BE2C (cell line): ENCODE data around the gene MSL2. TPM values are rescaled to one million over a fixed set of nuclear protein-coding genes. Genes with fewer than 3 reads are reported as not detected.
A peak's percentile ranks its signal among the peaks of the same experiment; 100 is the strongest.

ENCODE experiments used
- DNase-seq: peaks from one replicate; pipeline ENCODE4 v3.0.0-alpha.2; 2020
- H3K27me3 ChIP-seq: fragments of 250-450 bp; sonication (Bioruptor Pico); 2 replicates; pipeline ENCODE4 v1.5.1; 2020; ENCODE audit warnings: mild to moderate bottlenecking
- H3K36me3 ChIP-seq: fragments of 250-450 bp; sonication (Bioruptor Pico); 2 replicates; pipeline ENCODE4 v1.5.1; 2020; ENCODE audit warnings: mild to moderate bottlenecking
- H3K4me1 ChIP-seq: fragments of 250-450 bp; sonication (Bioruptor Pico); 2 replicates; pipeline ENCODE4 v1.5.1; 2020
- H3K4me3 ChIP-seq: 2 replicates; pipeline ENCODE4 v1.5.1; 2011; ENCODE audit warnings: low read depth, low read length
- H3K9me3 ChIP-seq: fragments of 250-450 bp; sonication (Bioruptor Pico); 2 replicates; pipeline ENCODE4 v1.5.1; 2020
- polyA plus RNA-seq: library from polyadenylated mRNA; unstranded; fragments of >200 nt; gene quantifications from one replicate; pipeline ENCODE4 v1.2.1, GENCODE V29; 2012; ENCODE audit warnings: low read depth, missing spikeins; ENCODE audit not compliant: insufficient read length, insufficient read depth
- TF ChIP-seq, protein P1 (sequence below): IDR thresholded peaks from 2 replicates; pipeline ENCODE4 v1.5.1; 2012; ENCODE audit warnings: mild to moderate bottlenecking, low read depth, low read length

MSL2 gene, protein sequence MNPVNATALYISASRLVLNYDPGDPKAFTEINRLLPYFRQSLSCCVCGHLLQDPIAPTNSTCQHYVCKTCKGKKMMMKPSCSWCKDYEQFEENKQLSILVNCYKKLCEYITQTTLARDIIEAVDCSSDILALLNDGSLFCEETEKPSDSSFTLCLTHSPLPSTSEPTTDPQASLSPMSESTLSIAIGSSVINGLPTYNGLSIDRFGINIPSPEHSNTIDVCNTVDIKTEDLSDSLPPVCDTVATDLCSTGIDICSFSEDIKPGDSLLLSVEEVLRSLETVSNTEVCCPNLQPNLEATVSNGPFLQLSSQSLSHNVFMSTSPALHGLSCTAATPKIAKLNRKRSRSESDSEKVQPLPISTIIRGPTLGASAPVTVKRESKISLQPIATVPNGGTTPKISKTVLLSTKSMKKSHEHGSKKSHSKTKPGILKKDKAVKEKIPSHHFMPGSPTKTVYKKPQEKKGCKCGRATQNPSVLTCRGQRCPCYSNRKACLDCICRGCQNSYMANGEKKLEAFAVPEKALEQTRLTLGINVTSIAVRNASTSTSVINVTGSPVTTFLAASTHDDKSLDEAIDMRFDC
- polyA plus RNA-seq: 25.0 TPM

DNA sequence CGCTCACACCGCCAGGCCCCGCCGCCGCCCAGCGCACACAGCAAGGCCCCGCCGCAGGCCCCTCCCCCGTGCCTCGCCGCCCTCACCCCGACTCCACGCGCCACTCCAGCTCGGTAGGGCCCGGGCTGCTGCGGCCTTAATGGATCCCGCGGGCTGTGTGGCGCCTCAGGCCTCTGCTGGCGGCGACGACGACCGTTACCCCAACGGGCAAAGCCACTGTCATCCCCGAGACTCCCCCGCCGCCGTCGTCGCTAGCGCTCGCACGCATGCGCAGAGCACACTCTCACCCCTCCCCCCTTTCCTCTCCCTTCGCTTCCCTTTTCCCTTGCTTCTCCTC lies at the start of gene MSL2:
Gene MSL2 (minus strand): TSS at position 272 of the 337 bp plus-strand sequence. CDS start 1,222 bp downstream, outside the sequence.
- H3K36me3 ChIP-seq: peaks cover 9% of the 10 kb centered on the region
- DNase-seq: peak; percentile 81

DNA sequence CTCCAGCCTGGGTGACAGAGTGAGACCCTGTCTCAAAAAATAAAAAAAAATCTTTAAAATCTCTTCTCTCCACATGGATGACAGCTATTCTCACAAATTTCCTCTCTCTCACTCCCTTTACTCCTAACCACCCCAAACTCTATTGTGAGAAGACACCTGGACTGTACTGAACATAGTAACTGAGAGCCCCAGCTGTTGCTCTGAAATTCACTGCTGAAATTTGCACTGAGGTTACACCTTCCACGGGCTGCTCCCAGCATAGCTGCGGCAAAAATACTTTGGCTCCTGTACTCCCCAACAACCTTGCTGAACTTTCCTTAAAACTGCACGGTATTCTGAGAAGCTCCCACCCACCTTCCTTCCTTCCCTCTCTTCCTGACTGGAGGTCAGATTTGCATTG lies 49.6 kb upstream of the MSL2 start:
- H3K36me3 ChIP-seq: no peaks in the 10 kb centered on the region
- no peak for DNase-seq
- no peaks in the 10 kb centered on the region for H3K9me3 ChIP-seq
- no peak overlapping the region for H3K4me3 ChIP-seq
- H3K27me3 ChIP-seq: no peaks in the 10 kb centered on the region
- no peaks in the 10 kb centered on the region for H3K4me1 ChIP-seq
- TF ChIP-seq, protein P1, sequence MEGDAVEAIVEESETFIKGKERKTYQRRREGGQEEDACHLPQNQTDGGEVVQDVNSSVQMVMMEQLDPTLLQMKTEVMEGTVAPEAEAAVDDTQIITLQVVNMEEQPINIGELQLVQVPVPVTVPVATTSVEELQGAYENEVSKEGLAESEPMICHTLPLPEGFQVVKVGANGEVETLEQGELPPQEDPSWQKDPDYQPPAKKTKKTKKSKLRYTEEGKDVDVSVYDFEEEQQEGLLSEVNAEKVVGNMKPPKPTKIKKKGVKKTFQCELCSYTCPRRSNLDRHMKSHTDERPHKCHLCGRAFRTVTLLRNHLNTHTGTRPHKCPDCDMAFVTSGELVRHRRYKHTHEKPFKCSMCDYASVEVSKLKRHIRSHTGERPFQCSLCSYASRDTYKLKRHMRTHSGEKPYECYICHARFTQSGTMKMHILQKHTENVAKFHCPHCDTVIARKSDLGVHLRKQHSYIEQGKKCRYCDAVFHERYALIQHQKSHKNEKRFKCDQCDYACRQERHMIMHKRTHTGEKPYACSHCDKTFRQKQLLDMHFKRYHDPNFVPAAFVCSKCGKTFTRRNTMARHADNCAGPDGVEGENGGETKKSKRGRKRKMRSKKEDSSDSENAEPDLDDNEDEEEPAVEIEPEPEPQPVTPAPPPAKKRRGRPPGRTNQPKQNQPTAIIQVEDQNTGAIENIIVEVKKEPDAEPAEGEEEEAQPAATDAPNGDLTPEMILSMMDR: no peak

More for the DNA sequence above, at the start of gene MSL2:
- Histone ChIP-seq H3K4me1 (peaks cover 3% of the 10 kb centered on the region; the same call in 1 of the 2 replicates), H3K27me3 (no peaks in the 10 kb centered on the region), H3K9me3 (no peaks in the 10 kb centered on the region), H3K4me3 (peak within 1 kb of the TSS; percentile 99)
- TF ChIP-seq, protein P1: no peak

DNA sequence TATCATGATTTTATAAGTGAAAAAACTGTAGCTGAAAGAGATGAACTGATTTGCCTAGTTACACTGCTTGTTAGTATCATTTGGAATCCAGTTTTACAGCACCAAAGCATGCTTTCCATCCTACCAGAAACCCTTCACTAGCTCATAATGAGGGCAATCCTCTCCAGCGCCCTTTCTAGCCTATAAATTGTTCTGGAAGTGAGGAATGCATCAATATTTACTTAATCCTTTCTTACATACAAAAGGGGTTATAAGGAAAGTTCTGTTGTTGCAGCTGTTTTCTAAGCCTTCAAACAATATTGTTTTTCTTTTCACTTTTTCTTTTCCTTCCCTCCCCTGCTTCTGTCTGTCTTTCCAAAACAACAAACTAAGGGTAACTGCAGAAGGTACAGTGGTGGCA lies 43.0 kb upstream of the MSL2 start:
- no peaks in the 10 kb centered on the region for H3K4me1 ChIP-seq
- H3K36me3 ChIP-seq: no peaks in the 10 kb centered on the region
- no peak overlapping the region for H3K4me3 ChIP-seq
- H3K9me3 ChIP-seq: no peaks in the 10 kb centered on the region
- TF ChIP-seq, protein P1: no peak
- no peak for DNase-seq
- H3K27me3 ChIP-seq: no peaks in the 10 kb centered on the region

DNA sequence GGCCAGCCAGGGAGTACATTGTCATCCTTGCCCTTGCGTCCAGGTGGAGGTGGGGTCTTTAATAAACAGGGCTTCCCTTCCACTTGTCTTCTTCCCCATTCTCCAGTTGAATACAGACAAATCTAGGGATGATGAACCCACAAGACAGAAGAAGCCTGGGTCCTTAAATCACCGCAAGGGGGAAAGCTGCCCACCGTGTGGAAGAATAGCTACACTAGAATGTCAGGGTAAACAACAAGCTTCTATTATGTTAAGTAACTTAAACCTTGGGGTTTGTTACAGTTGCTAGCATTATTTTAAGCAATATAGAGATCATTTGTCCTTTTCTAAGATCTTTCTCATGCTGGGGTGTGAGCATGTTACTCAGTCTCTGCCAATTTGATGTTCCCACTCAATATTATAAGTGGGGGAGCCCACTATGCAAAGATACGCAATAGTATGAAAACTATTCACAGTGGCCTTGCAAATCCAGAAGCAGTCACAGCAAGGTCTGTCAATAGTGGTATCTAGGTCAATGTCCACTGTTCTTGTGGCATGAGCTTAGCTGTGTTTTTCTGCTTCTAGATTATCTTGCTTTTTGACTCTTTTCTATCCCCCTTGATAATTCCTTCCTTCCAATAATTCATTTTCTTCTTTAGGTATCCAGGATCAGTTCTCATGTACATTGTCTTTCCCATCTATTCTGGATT lies 42.0 kb upstream of the MSL2 start:
- Histone ChIP-seq H3K36me3 (no peaks in the 10 kb centered on the region), H3K4me1 (no peaks in the 10 kb centered on the region), H3K4me3 (no peak overlapping the region), H3K27me3 (no peaks in the 10 kb centered on the region), H3K9me3 (no peaks in the 10 kb centered on the region)
- TF ChIP-seq, protein P1: no peak
- no peak for DNase-seq

DNA sequence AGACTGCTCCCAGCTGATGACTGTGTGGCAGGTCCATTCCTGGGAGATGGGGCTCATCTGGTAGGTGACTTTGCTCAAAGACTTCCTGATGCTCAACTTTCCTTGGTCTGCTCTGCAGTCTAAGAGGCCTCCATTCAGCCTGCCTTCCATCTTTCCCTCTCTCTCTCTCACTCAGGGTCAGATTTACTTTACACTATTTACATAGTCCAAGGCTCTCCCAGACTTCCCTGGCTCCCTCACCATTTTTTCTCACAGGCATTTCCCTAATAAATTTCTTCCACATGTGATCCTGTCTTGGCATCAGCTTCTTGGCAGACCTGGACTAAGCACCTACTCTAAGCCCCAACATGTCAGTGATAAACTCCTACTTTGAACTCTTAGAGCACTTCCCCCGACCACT lies 41.0 kb upstream of the MSL2 start:
- TF ChIP-seq, protein P1: no peak
- no peaks in the 10 kb centered on the region for H3K9me3 ChIP-seq
- no peak for DNase-seq
- no peaks in the 10 kb centered on the region for H3K27me3 ChIP-seq
- H3K4me3 ChIP-seq: no peak overlapping the region
- no peaks in the 10 kb centered on the region for H3K36me3 ChIP-seq
- no peaks in the 10 kb centered on the region for H3K4me1 ChIP-seq
